Fibroblast of villous mesenchyme (primary cell): ENCODE results near the gene FASLG. TPM values are rescaled to one million over a fixed set of nuclear protein-coding genes. Genes with fewer than 3 reads are reported as not detected.
A peak's percentile ranks its signal among the peaks of the same experiment; 100 is the strongest.

ENCODE experiments used
- DNase-seq: peaks from one replicate; pipeline ENCODE4 v3.0.0-alpha.2; 2010; ENCODE audit warnings: low read depth
- H3K4me3 ChIP-seq: 2 replicates; pipeline ENCODE4 v1.5.1; 2011; ENCODE audit warnings: low read depth, mild to moderate bottlenecking, low read length
- CTCF ChIP-seq: IDR thresholded peaks from 2 replicates; pipeline ENCODE4 v1.5.1; 2012; ENCODE audit warnings: low read depth, mild to moderate bottlenecking, low read length; ENCODE audit not compliant: insufficient read depth
- total RNA-seq: library from RNA; depleted of rRNA; stranded (reverse); fragments of >200 nt; gene quantifications from 2 replicates; pipeline ENCODE4 v1.2.3, GENCODE V29; 2012

FASLG gene
- total RNA-seq, 1 donor = not detected

- peak; percentile 23 for DNase-seq
- no peak for TF ChIP-seq CTCF
- H3K4me3 ChIP-seq = no peak overlapping the region
Measured at GRCh38 chr1:172663732-172664131, 4.8 kb downstream of the FASLG start.

- DNase-seq = no peak
- H3K4me3 ChIP-seq = no peak overlapping the region
- TF ChIP-seq CTCF = no peak
Measured at GRCh38 chr1:172668097-172668496, 9.2 kb downstream of the FASLG start.

- no peak for DNase-seq
- no peak overlapping the region for H3K4me3 ChIP-seq
- TF ChIP-seq CTCF = no peak
Measured at GRCh38 chr1:172669011-172669410, 10.1 kb downstream of the FASLG start.

DNA sequence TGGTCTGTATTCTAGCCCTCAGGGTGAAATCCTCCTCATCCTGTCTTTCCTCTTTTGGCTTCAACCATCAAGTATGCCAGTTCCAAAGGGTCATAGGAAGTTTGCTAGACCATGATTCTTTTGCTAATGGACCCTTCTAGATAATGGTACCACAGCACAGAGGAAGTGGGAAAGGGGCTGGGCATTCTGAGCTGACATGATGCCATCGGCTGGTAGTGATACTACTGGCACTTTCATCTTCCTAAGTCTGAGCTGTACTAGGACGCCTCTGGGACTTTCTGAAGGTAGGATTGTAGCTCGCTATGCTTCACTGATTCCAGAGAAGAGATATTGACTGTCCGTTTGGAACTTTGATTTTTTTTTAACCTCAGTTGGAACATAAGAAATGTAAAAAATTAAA, 11.4 kb downstream of the FASLG start:
- DNase-seq = no peak
- TF ChIP-seq CTCF = no peak
- H3K4me3 ChIP-seq = no peak overlapping the region

- DNase-seq = no peak
- no peak for TF ChIP-seq CTCF
- H3K4me3 ChIP-seq = no peak overlapping the region
Measured at GRCh38 chr1:172670791-172671190, 11.9 kb downstream of the FASLG start.

DNA sequence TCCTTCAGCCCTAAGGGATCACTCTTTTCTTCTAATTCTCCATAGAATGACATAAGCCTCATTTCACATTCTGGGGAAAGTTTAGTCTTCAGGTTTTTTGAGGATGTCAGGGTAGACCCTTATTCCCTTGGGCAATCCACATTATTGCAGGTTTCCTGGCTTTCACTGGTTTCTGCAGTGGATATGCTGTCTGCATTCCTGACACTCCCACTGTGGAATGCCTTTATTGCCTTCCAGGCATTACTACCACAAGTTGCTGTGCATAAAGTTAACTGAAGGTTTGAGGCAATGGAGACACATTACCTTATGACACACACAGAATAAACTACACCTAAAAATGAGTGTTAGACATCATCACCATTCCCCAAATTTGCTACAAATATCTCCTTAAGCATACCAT, 12.7 kb downstream of the FASLG start:
- no peak for TF ChIP-seq CTCF
- no peak overlapping the region for H3K4me3 ChIP-seq
- DNase-seq = peak; percentile 45

- no peak overlapping the region for H3K4me3 ChIP-seq
- TF ChIP-seq CTCF = no peak
- DNase-seq = no peak
Measured at GRCh38 chr1:172672720-172673119, 13.8 kb downstream of the FASLG start.
